SU-DHL-6 (cell line): Measurements from ENCODE around the gene CACNG4.

ENCODE experiments used
- CTCF ChIP-seq: fragments of 200-600 bp; sonication (generic); IDR thresholded peaks from one replicate; pipeline ENCODE4 v1.5.1; 2017; ENCODE audit warnings: antibody characterized with exemption, mild to moderate bottlenecking, low read length, moderate library complexity; ENCODE audit not compliant: insufficient read depth, poor library complexity, severe bottlenecking
- EZH2phosphoT487 ChIP-seq: fragments of 200-600 bp; sonication (generic), shearing (Covaris generic); conservative IDR thresholded peaks from 2 replicates; pipeline ENCODE4 v1.6.1; 2018; ENCODE audit warnings: mild to moderate bottlenecking, antibody characterized with exemption, low read length, moderate library complexity, mixed read lengths

- no peak for TF ChIP-seq CTCF
- no peak for TF ChIP-seq EZH2phosphoT487
These were observed 77.0 kb downstream of the CACNG4 start for GRCh38 chr17:67041531-67041930.
